Kidney (tissue), 14 donors: ENCODE measurements around the gene FBN1. TPM values are rescaled to one million over a fixed set of nuclear protein-coding genes. Genes with fewer than 3 reads are reported as not detected.

Source experiments
- DNase-seq, 5 donors: peaks; one replicate each; pipeline ENCODE4 v3.0.0-alpha.2; 2013 to 2020
- FAIRE-seq: peaks from 2 replicates; lab custom pipeline; 2012; peaks lifted over from hg19 to GRCh38; lab: Jason Lieb, UNC
- H3K27ac ChIP-seq, 2 donors: one replicate each; pipeline ENCODE4 v1.7.0; 2013; ENCODE audit warnings: low read depth in 2 of 2, low read length in 2 of 2, inconsistent platforms in 1 of 2
- H3K27me3 ChIP-seq: one replicate; pipeline ENCODE4 v1.7.1; 2013; ENCODE audit warnings: low read length, inconsistent platforms; ENCODE audit not compliant: control insufficient read depth, insufficient read depth
- H3K36me3 ChIP-seq, 3 donors: one replicate each; pipeline versions ENCODE4 v1.7.0 to v1.7.1; 2013; ENCODE audit warnings: low read length in 3 of 3, control low read depth in 1 of 3, inconsistent platforms in 1 of 3; ENCODE audit not compliant: insufficient read depth in 3 of 3, control insufficient read depth in 2 of 3
- H3K4me1 ChIP-seq, 3 donors: one replicate each; pipeline versions ENCODE4 v1.7.0 to v1.7.1; 2013; ENCODE audit warnings: low read length in 3 of 3, inconsistent platforms in 1 of 3, low read depth in 1 of 3; ENCODE audit not compliant: control insufficient read depth in 2 of 3, insufficient read depth in 2 of 3
- H3K4me3 ChIP-seq, 3 donors: one replicate each; pipeline versions ENCODE4 v1.7.0 to v1.8.1; 2013; ENCODE audit warnings: low read length in 3 of 3, control low read depth in 1 of 3, inconsistent platforms in 1 of 3
- H3K9ac ChIP-seq, 3 donors: one replicate each; pipeline versions ENCODE4 v1.7.0 to v1.7.1; 2013; ENCODE audit warnings: low read length in 3 of 3, control low read depth in 1 of 3, inconsistent platforms in 1 of 3
- H3K9me3 ChIP-seq, 3 donors: one replicate each; pipeline versions ENCODE4 v1.7.0 to v1.7.1; 2013; ENCODE audit warnings: low read length in 3 of 3, control low read depth in 1 of 3, inconsistent platforms in 1 of 3; ENCODE audit not compliant: control insufficient read depth in 2 of 3, insufficient read depth in 1 of 3
- CTCF ChIP-seq: IDR thresholded peaks from 3 replicates; pipeline ENCODE4 v1.5.1; 2012; ENCODE audit warnings: mild to moderate bottlenecking, moderate library complexity, borderline replicate concordance; ENCODE audit not compliant: insufficient read depth; ENCODE audit errors: extremely low read depth
- intact Hi-C: fragments of 100-400 bp; cut with DNase I; formaldehyde crosslinking; loops from one replicate; pipeline ENCODE4 v1.11.1; 2022
- polyA plus RNA-seq: library from polyadenylated mRNA; stranded (reverse); fragments of 350-450 nt; fragmentation: Illumina TruSeq; extraction: RNeasy Lipid Tissue Mini Kit (QIAGEN cat#74804); gene quantifications from one replicate; pipeline ENCODE4 v1.2.3, GENCODE V29; 2014; ENCODE audit warnings: low read depth, low replicate concordance; ENCODE audit not compliant: insufficient read depth
- total RNA-seq: library from RNA; stranded (reverse); fragmentation: NEBNext Ultra II Directional; extraction: Animal tissue kit (Norgen Biotek cat#: 25700); gene quantifications from one replicate; pipeline ENCODE4 v1.2.1, GENCODE V29; 2021
- donor health status: control.
- donor health status: control.
- donor health status: control.
- donor health status: control.
- donor health status: control.
- donor health status: DM: yes; HTN: yes; CAD: no.
- donor health status: Normal renal cell carcinoma (clear cell type).

Gene FBN1
- total and polyA plus RNA-seq, 2 donors from 2014 or later = 2.4 to 30.8 TPM

- DNase-seq (no peak), FAIRE-seq (no peak)
- H3K9me3 ChIP-seq = no peaks in the 10 kb centered on the region
- no peak for TF ChIP-seq CTCF
- no peaks in the 10 kb centered on the region for H3K4me1 ChIP-seq
- no peak overlapping the region for H3K4me3 ChIP-seq
- H3K9ac ChIP-seq = no peak overlapping the region
- no peak overlapping the region for H3K27ac ChIP-seq
- peaks cover 0 to 7% (median 2%) of the 10 kb centered on the region in 3 donors for H3K36me3 ChIP-seq
- intact Hi-C loops = no loop called here
- no peaks in the 10 kb centered on the region for H3K27me3 ChIP-seq
Observed at GRCh38 chr15:48500595-48500994, 144.9 kb downstream of the FBN1 start.

GRCh38 chr15:48499978-48500377, 145.5 kb downstream of the FBN1 start:
- H3K9ac ChIP-seq = no peak overlapping the region
- peaks cover 0 to 7% (median 2%) of the 10 kb centered on the region in 3 donors for H3K36me3 ChIP-seq
- no peaks in the 10 kb centered on the region for H3K9me3 ChIP-seq
- H3K27me3 ChIP-seq = no peaks in the 10 kb centered on the region
- H3K27ac ChIP-seq = no peak overlapping the region
- intact Hi-C loops = no loop called here
- FAIRE-seq = no peak
- no peaks in the 10 kb centered on the region for H3K4me1 ChIP-seq
- no peak for DNase-seq
- no peak overlapping the region for H3K4me3 ChIP-seq
- TF ChIP-seq CTCF = no peak

- FAIRE-seq (no peak), DNase-seq (no peak)
- intact Hi-C loops = no loop called here
- H3K9me3 ChIP-seq = no peaks in the 10 kb centered on the region
- no peak overlapping the region for H3K4me3 ChIP-seq
- no peak overlapping the region for H3K27ac ChIP-seq
- H3K27me3 ChIP-seq = no peaks in the 10 kb centered on the region
- peaks cover 0 to 2% (median 0%) of the 10 kb centered on the region in 3 donors for H3K36me3 ChIP-seq
- H3K9ac ChIP-seq = no peak overlapping the region
- no peak for TF ChIP-seq CTCF
- no peaks in the 10 kb centered on the region for H3K4me1 ChIP-seq
Observed at GRCh38 chr15:48498828-48499227, 146.7 kb downstream of the FBN1 start.

- Histone ChIP-seq H3K4me3 (no peak overlapping the region), H3K4me1 (no peaks in the 10 kb centered on the region), H3K27me3 (no peaks in the 10 kb centered on the region), H3K9ac (no peak overlapping the region), H3K36me3 (peaks cover 0 to 6% (median 0%) of the 10 kb centered on the region in 3 donors), H3K9me3 (no peaks in the 10 kb centered on the region), H3K27ac (no peak overlapping the region)
- intact Hi-C loops = no loop called here
- FAIRE-seq = no peak
- DNase-seq = no peak
- no peak for TF ChIP-seq CTCF
Observed at GRCh38 chr15:48494631-48495030, 150.9 kb downstream of the FBN1 start.
